HEK293 (cell line): ENCODE data around the gene RIMKLB.
A peak's percentile ranks its signal among the peaks of the same experiment; 100 is the strongest.
"Not testable (repeated sequence)": the region's sequence is repeated elsewhere in the genome, so short reads cannot be mapped to it uniquely, and the experiment has no call there.

Source experiments
- CTCF ChIA-PET: fragments of 350-600 bp; formaldehyde crosslinking; extraction: SDS; loops from one replicate; lab custom pipeline; 2021; ENCODE audit warnings: antibody characterized with exemption; lab: Yijun Ruan, JAX
- POLR2A ChIA-PET: fragments of 300-600 bp; formaldehyde crosslinking; extraction: SDS; loops from one replicate; lab custom pipeline; 2020; ENCODE audit warnings: antibody characterized with exemption, inconsistent platforms; lab: Yijun Ruan, JAX
- H3K27ac ChIP-seq: fragments of 200-500 bp; sonication (Bioruptor generic); 2 replicates; pipeline ENCODE4 v1.5.1; 2014; ENCODE audit warnings: low read depth, low read length, control low read depth, inconsistent platforms; ENCODE audit errors: extremely low read depth
- H3K36me3 ChIP-seq, 2 experiments: fragments of 200-500 bp in 1 of 2; sonication (Bioruptor generic) in 1 of 2; 1 replicate in 1 of 2; 2 replicates in 1 of 2; pipeline ENCODE4 v1.5.1; 2014 to 2017; ENCODE audit warnings: inconsistent platforms in 2 of 2, low read length in 2 of 2; ENCODE audit not compliant: control insufficient read depth in 2 of 2, insufficient read depth in 1 of 2
- H3K4me1 ChIP-seq: fragments of 200-500 bp; sonication (Bioruptor generic); 2 replicates; pipeline ENCODE4 v1.5.1; 2014; ENCODE audit warnings: mild to moderate bottlenecking, low read length, inconsistent platforms; ENCODE audit not compliant: control insufficient read depth, insufficient read depth
- H3K4me3 ChIP-seq: 2 replicates; pipeline ENCODE4 v1.5.1; 2011; ENCODE audit warnings: low read depth, mild to moderate bottlenecking, control low read depth, low read length, moderate library complexity
- H3K9me3 ChIP-seq: fragments of 200-500 bp; sonication (Bioruptor generic); 2 replicates; pipeline ENCODE4 v1.5.1; 2014; ENCODE audit warnings: low read depth, low read length, inconsistent platforms; ENCODE audit not compliant: control insufficient read depth, insufficient read depth
- FEZF1 ChIP-seq: fragments of 450-650 bp; formaldehyde crosslinking; IDR thresholded peaks from 2 replicates; pipeline ENCODE4 v1.5.1; 2016; ENCODE audit warnings: missing biosample characterization, missing genetic modification characterization
- IKZF3 ChIP-seq: fragments of 450-650 bp; IDR thresholded peaks from 2 replicates; pipeline ENCODE4 v1.5.0; 2018; ENCODE audit warnings: missing biosample characterization, mild to moderate bottlenecking, missing genetic modification characterization, moderate library complexity
- MYNN ChIP-seq: fragments of 450-650 bp; formaldehyde crosslinking; IDR thresholded peaks from 2 replicates; pipeline ENCODE4 v1.5.1; 2016; ENCODE audit warnings: missing biosample characterization, missing genetic modification characterization, borderline replicate concordance
- MZF1 ChIP-seq: fragments of 450-650 bp; formaldehyde crosslinking; IDR thresholded peaks from 2 replicates; pipeline ENCODE4 v1.5.1; 2017; ENCODE audit warnings: missing biosample characterization, missing genetic modification characterization, borderline replicate concordance
- PRDM6 ChIP-seq: fragments of 450-650 bp; formaldehyde crosslinking; IDR thresholded peaks from 2 replicates; pipeline ENCODE4 v1.5.1; 2017; ENCODE audit warnings: missing biosample characterization, missing genetic modification characterization
- ZNF174 ChIP-seq: fragments of 450-650 bp; formaldehyde crosslinking; IDR thresholded peaks from 2 replicates; pipeline ENCODE4 v1.5.0; 2017; ENCODE audit warnings: missing biosample characterization, mild to moderate bottlenecking, missing genetic modification characterization
- ZNF248 ChIP-seq: fragments of 450-650 bp; formaldehyde crosslinking; IDR thresholded peaks from 2 replicates; pipeline ENCODE4 v1.5.1; 2017; ENCODE audit warnings: missing biosample characterization, missing genetic modification characterization
- ZNF398 ChIP-seq: fragments of 450-650 bp; formaldehyde crosslinking; IDR thresholded peaks from 2 replicates; pipeline ENCODE4 v1.5.1; 2017; ENCODE audit warnings: missing biosample characterization, missing genetic modification characterization
- ZNF501 ChIP-seq: fragments of 450-650 bp; formaldehyde crosslinking; IDR thresholded peaks from 2 replicates; pipeline ENCODE4 v1.5.1; 2016; ENCODE audit warnings: missing biosample characterization, missing genetic modification characterization
- ZNF530 ChIP-seq: fragments of 450-650 bp; formaldehyde crosslinking; IDR thresholded peaks from 2 replicates; pipeline ENCODE4 v1.5.1; 2016; ENCODE audit warnings: low read depth, missing biosample characterization, missing genetic modification characterization
- ZNF560 ChIP-seq: fragments of 450-650 bp; formaldehyde crosslinking; IDR thresholded peaks from 2 replicates; pipeline ENCODE4 v1.5.1; 2017; ENCODE audit warnings: missing biosample characterization, missing genetic modification characterization, borderline replicate concordance
- ZNF585B ChIP-seq: fragments of 450-650 bp; formaldehyde crosslinking; IDR thresholded peaks from 2 replicates; pipeline ENCODE4 v1.5.1; 2016; ENCODE audit warnings: missing biosample characterization, missing genetic modification characterization
- ZNF670 ChIP-seq: fragments of 450-650 bp; formaldehyde crosslinking; IDR thresholded peaks from 2 replicates; pipeline ENCODE4 v1.5.1; 2016; ENCODE audit warnings: missing biosample characterization, missing genetic modification characterization, low read depth
- ZNF768 ChIP-seq: fragments of 450-650 bp; formaldehyde crosslinking; IDR thresholded peaks from 2 replicates; pipeline ENCODE4 v1.5.1; 2018; ENCODE audit warnings: missing biosample characterization, mild to moderate bottlenecking, missing genetic modification characterization
- ZNF837 ChIP-seq: fragments of 450-650 bp; formaldehyde crosslinking; IDR thresholded peaks from 2 replicates; pipeline ENCODE4 v1.5.1; 2016; ENCODE audit warnings: missing biosample characterization, missing genetic modification characterization
- TF ChIP-seq, protein P1 (sequence below): fragments of 450-650 bp; formaldehyde crosslinking; IDR thresholded peaks from 2 replicates; pipeline ENCODE4 v1.5.1; 2016; ENCODE audit warnings: missing biosample characterization, missing genetic modification characterization
- TF ChIP-seq, protein P2 (sequence below): fragments of 450-650 bp; formaldehyde crosslinking; IDR thresholded peaks from 2 replicates; pipeline ENCODE4 v1.5.1; 2016; ENCODE audit warnings: missing biosample characterization, missing genetic modification characterization
- TF ChIP-seq, protein P3 (sequence below): fragments of 450-650 bp; formaldehyde crosslinking; IDR thresholded peaks from 2 replicates; pipeline ENCODE4; 2016; ENCODE audit warnings: missing biosample characterization, missing genetic modification characterization

Gene RIMKLB

GRCh38 chr12:8722286-8722800, 24.6 kb downstream of the RIMKLB start:
- POLR2A ChIA-PET = no interaction called here
- CTCF ChIA-PET = interaction anchor here (0.6 kb wide), 1 partner anchor 317 kb away, joined by 3 read pairs; no protein-coding TSS in a partner anchor
- Histone ChIP-seq H3K27ac (no peak overlapping the region), H3K9me3 (no peaks in the 10 kb centered on the region), H3K4me1 (0 out of 2 replicates have a peak, but pooled peaks cover 2% of the 10 kb centered on the region), H3K36me3 (peaks cover 7 to 36% of the 10 kb centered on the region in 2 experiments; a peak in 2 of 3 replicates), H3K4me3 (no peak overlapping the region)
- TF ChIP-seq FEZF1 (0 out of 2 replicates have a peak, but pooled peaks have one; percentile 6), ZNF670 (tag by site-specific recombination) (no peak), ZNF837 (no peak), ZNF248 (tag by site-specific recombination) (no peak)

- ChIA-PET POLR2A (no interaction called here), CTCF (interaction anchor here (0.7 to 1.4 kb wide), 2 partner anchors 16 to 315 kb away, joined by 3 to 4 read pairs; no protein-coding TSS in a partner anchor)
- Histone ChIP-seq H3K4me1 (peaks cover 6% of the 10 kb centered on the region; the same call in 1 of the 2 replicates), H3K27ac (no peak overlapping the region), H3K4me3 (no peak overlapping the region), H3K36me3 (no peaks in the 10 kb centered on the region; a peak in 1 of 3 replicates), H3K9me3 (no peaks in the 10 kb centered on the region)
- TF ChIP-seq PRDM6 (tag by site-specific recombination) = peak; percentile 62
- no peak for TF ChIP-seq ZNF398 (tag by site-specific recombination)
- TF ChIP-seq MZF1 (tag by site-specific recombination) = no peak
- TF ChIP-seq, protein P1, sequence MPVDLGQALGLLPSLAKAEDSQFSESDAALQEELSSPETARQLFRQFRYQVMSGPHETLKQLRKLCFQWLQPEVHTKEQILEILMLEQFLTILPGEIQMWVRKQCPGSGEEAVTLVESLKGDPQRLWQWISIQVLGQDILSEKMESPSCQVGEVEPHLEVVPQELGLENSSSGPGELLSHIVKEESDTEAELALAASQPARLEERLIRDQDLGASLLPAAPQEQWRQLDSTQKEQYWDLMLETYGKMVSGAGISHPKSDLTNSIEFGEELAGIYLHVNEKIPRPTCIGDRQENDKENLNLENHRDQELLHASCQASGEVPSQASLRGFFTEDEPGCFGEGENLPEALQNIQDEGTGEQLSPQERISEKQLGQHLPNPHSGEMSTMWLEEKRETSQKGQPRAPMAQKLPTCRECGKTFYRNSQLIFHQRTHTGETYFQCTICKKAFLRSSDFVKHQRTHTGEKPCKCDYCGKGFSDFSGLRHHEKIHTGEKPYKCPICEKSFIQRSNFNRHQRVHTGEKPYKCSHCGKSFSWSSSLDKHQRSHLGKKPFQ (tag by site-specific recombination) = no peak
These were observed 37.1 kb downstream of the RIMKLB start for GRCh38 chr12:8734873-8735381.

GRCh38 chr12:8742501-8742900, 44.7 kb downstream of the RIMKLB start:
- H3K36me3 ChIP-seq = peaks cover 0 to 5% of the 10 kb centered on the region in 2 experiments; a peak in 2 of 3 replicates
- ChIA-PET POLR2A (interaction anchor here (0.6 kb wide), 1 partner anchor 13 kb away, joined by 3 read pairs; no protein-coding TSS in a partner anchor), CTCF (interaction anchor here (0.6 kb wide), 1 partner anchor 1580 kb away, joined by 3 read pairs; no protein-coding TSS in a partner anchor)
- no peak overlapping the region for H3K4me3 ChIP-seq
- no peaks in the 10 kb centered on the region for H3K9me3 ChIP-seq
- no peak overlapping the region for H3K27ac ChIP-seq
- TF ChIP-seq ZNF585B (tag by site-specific recombination) (no peak), MYNN (tag by site-specific recombination) (no peak), ZNF174 (no peak), ZNF530 (tag by site-specific recombination) (no peak), ZNF768 (no peak), ZNF501 (tag by site-specific recombination) (no peak), ZNF560 (tag by site-specific recombination) (no peak), IKZF3 (no peak)
- TF ChIP-seq, protein P2, sequence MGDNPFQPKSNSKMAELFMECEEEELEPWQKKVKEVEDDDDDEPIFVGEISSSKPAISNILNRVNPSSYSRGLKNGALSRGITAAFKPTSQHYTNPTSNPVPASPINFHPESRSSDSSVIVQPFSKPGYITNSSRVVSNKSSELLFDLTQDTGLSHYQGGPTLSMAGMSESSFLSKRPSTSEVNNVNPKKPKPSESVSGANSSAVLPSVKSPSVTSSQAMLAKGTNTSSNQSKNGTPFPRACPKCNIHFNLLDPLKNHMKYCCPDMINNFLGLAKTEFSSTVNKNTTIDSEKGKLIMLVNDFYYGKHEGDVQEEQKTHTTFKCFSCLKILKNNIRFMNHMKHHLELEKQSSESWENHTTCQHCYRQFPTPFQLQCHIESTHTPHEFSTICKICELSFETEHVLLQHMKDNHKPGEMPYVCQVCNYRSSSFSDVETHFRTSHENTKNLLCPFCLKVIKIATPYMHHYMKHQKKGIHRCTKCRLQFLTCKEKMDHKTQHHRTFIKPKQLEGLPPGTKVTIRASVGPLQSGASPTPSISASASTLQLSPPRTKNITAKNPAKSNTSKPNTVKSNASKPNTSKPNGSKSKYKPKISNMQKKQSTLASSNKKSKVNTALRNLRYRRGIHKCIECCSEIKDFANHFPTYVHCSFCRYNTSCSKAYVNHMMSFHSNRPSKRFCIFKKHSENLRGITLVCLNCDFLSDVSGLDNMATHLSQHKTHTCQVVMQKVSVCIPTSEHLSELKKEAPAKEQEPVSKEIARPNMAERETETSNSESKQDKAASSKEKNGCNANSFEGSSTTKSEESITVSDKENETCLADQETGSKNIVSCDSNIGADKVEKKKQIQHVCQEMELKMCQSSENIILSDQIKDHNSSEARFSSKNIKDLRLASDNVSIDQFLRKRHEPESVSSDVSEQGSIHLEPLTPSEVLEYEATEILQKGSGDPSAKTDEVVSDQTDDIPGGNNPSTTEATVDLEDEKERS (tag by site-specific recombination) = no peak
- TF ChIP-seq, protein P3, sequence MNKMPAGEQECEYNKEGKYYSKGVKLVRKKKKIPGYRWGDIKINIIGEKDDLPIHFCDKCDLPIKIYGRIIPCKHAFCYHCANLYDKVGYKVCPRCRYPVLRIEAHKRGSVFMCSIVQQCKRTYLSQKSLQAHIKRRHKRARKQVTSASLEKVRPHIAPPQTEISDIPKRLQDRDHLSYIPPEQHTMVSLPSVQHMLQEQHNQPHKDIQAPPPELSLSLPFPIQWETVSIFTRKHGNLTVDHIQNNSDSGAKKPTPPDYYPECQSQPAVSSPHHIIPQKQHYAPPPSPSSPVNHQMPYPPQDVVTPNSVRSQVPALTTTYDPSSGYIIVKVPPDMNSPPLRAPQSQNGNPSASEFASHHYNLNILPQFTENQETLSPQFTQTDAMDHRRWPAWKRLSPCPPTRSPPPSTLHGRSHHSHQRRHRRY = no peak
- no peaks in the 10 kb centered on the region for H3K4me1 ChIP-seq

- POLR2A ChIA-PET = interaction anchor here (0.6 kb wide), 1 partner anchor 13 kb away, joined by 3 read pairs; no protein-coding TSS in a partner anchor
- H3K27ac ChIP-seq, H3K9me3 ChIP-seq, CTCF ChIA-PET, H3K36me3 ChIP-seq, H3K4me1 ChIP-seq, H3K4me3 ChIP-seq: not testable (repeated sequence)
These were observed 45.3 kb downstream of the RIMKLB start for GRCh38 chr12:8743121-8743520.
